ENCODE results near the gene GALNT14.

GALNT14 gene

GRCh38 chr2:31136000-31136399 lies 2.2 kb downstream of the GALNT14 start:
- no peak for DNase-seq (ENCODE audit: low spot score)

- no peak for DNase-seq (ENCODE audit: low spot score)
Measured at GRCh38 chr2:31134480-31134879, 3.8 kb downstream of the GALNT14 start.

- no peak for DNase-seq (ENCODE audit: low spot score)
Measured at GRCh38 chr2:31132786-31133185, 5.5 kb downstream of the GALNT14 start.

- no peak for DNase-seq (ENCODE audit: low spot score)
Measured at GRCh38 chr2:31131871-31132270, 6.4 kb downstream of the GALNT14 start.

- no peak for DNase-seq (ENCODE audit: low spot score)
Measured at GRCh38 chr2:31129375-31130171, 8.7 kb downstream of the GALNT14 start.

GRCh38 chr2:31127931-31128330 lies 10.3 kb downstream of the GALNT14 start:
- DNase-seq (ENCODE audit: low spot score), result no peak

GRCh38 chr2:31125918-31126695 lies 12.1 kb downstream of the GALNT14 start:
- no peak for DNase-seq (ENCODE audit: low spot score)

GRCh38 chr2:31124904-31125303 lies 13.3 kb downstream of the GALNT14 start:
- DNase-seq (ENCODE audit: low spot score), result no peak

- no peak for DNase-seq (ENCODE audit: low spot score)
Measured at GRCh38 chr2:31122133-31122532, 16.1 kb downstream of the GALNT14 start.

GRCh38 chr2:31113765-31114164 lies 24.5 kb downstream of the GALNT14 start:
- no peak for DNase-seq (ENCODE audit: low spot score)

- DNase-seq (ENCODE audit: low spot score), result no peak
Measured at GRCh38 chr2:31112544-31112943, 25.7 kb downstream of the GALNT14 start.

GRCh38 chr2:31110998-31111397 lies 27.2 kb downstream of the GALNT14 start:
- DNase-seq (ENCODE audit: low spot score), result no peak

GRCh38 chr2:31110431-31110830 lies 27.8 kb downstream of the GALNT14 start:
- no peak for DNase-seq (ENCODE audit: low spot score)

- DNase-seq (ENCODE audit: low spot score), result no peak
Measured at GRCh38 chr2:31109633-31110192, 28.5 kb downstream of the GALNT14 start.

- DNase-seq (ENCODE audit: low spot score), result no peak
Measured at GRCh38 chr2:31108561-31109286, 29.5 kb downstream of the GALNT14 start.

GRCh38 chr2:31107591-31108300 lies 30.5 kb downstream of the GALNT14 start:
- no peak for DNase-seq (ENCODE audit: low spot score)

GRCh38 chr2:31101701-31102100 lies 36.5 kb downstream of the GALNT14 start:
- no peak for DNase-seq (ENCODE audit: low spot score)

GRCh38 chr2:31097962-31098613 lies 40.2 kb downstream of the GALNT14 start:
- no peak for DNase-seq (ENCODE audit: low spot score)

GRCh38 chr2:31090188-31090587 lies 48.1 kb downstream of the GALNT14 start:
- no peak for DNase-seq (ENCODE audit: low spot score)

GRCh38 chr2:31089645-31090044 lies 48.6 kb downstream of the GALNT14 start:
- no peak for DNase-seq (ENCODE audit: low spot score)

- no peak for DNase-seq (ENCODE audit: low spot score)
Measured at GRCh38 chr2:31088504-31089195, 49.6 kb downstream of the GALNT14 start.
